Measurements from ENCODE around the gene CACHD1.

The CACHD1 gene

GRCh38 chr1:64530969-64531692, 61.2 kb downstream of the CACHD1 start:
- no peak for TF ChIP-seq POLR2A (IDR thresholded peaks at IDR 0.05; ENCODE audit: low read length)
- TF ChIP-seq GATA1 (IDR thresholded peaks at IDR 0.05; ENCODE audit: low read depth, low read length) = no peak
- no peak for DNase-seq

- no peak for TF ChIP-seq POLR2A (IDR thresholded peaks at IDR 0.05; ENCODE audit: low read length)
- TF ChIP-seq GATA1 (IDR thresholded peaks at IDR 0.05; ENCODE audit: low read depth, low read length) = no peak
- DNase-seq = peak in 1 of 2 experiments; percentile 18
Observed at GRCh38 chr1:64532646-64533045, 62.7 kb downstream of the CACHD1 start.

- no peak for TF ChIP-seq GATA1 (IDR thresholded peaks at IDR 0.05; ENCODE audit: low read depth, low read length)
- no peak for TF ChIP-seq POLR2A (IDR thresholded peaks at IDR 0.05; ENCODE audit: low read length)
Observed at GRCh38 chr1:64535938-64536835, 66.3 kb downstream of the CACHD1 start.

GRCh38 chr1:64536836-64537490, 67.0 kb downstream of the CACHD1 start:
- TF ChIP-seq POLR2A (IDR thresholded peaks at IDR 0.05; ENCODE audit: low read length) (no peak), GATA1 (IDR thresholded peaks at IDR 0.05; ENCODE audit: low read depth, low read length) (no peak)
- DNase-seq = no peak

More at GRCh38 chr1:64535938-64536835, 66.3 kb downstream of the CACHD1 start:
- DNase-seq = no peak

GRCh38 chr1:64537942-64538341, 68.0 kb downstream of the CACHD1 start:
- TF ChIP-seq GATA1 (IDR thresholded peaks at IDR 0.05; ENCODE audit: low read depth, low read length) = no peak
- no peak for TF ChIP-seq POLR2A (IDR thresholded peaks at IDR 0.05; ENCODE audit: low read length)
- DNase-seq = no peak

DNA sequence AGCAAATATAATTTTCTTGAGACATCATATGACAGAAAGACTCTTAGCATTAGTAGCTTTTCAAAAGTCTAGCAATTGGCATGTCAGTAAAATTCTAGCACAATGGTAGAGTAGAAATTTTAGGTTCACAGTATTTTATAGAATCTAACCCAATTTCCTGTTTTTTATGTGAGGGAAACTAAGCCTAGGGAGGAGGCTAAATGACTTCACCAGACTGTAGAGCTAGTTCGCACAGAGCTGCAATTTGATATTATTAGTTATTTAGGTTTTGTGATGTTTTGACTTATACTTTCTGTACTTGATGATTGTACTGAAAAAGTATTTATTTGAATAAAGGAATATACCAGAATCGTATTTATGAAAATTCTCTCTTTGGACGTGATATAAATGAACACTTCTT, 68.5 kb downstream of the CACHD1 start:
- no peak for DNase-seq
- no peak for TF ChIP-seq POLR2A (IDR thresholded peaks at IDR 0.05; ENCODE audit: low read length)
- TF ChIP-seq GATA1 (IDR thresholded peaks at IDR 0.05; ENCODE audit: low read depth, low read length) = no peak

DNA sequence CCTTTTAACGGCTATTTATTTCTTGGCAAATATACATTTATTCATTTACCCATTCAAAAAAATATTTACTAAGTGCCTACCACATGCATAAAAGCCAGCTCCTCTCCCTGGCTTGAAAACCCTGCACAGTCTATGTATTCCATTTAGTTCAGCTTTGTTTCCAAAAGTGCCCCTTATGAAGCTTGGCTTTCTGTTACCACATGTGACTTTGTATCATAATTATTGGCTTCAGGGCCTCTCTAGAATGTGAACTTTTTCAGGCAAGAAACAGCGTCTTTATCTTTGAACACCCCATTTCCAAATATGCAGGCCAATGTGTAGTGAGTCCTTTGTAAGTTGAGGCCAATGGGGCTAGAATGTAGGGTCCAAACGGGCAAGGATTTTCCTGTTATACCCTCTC, 69.4 kb downstream of the CACHD1 start:
- TF ChIP-seq GATA1 (IDR thresholded peaks at IDR 0.05; ENCODE audit: low read depth, low read length) = no peak
- TF ChIP-seq POLR2A (IDR thresholded peaks at IDR 0.05; ENCODE audit: low read length) = no peak
- DNase-seq = no peak

- DNase-seq = peak; percentile 6 to 12
Observed at GRCh38 chr1:64539781-64540218, 69.9 kb downstream of the CACHD1 start.

DNA sequence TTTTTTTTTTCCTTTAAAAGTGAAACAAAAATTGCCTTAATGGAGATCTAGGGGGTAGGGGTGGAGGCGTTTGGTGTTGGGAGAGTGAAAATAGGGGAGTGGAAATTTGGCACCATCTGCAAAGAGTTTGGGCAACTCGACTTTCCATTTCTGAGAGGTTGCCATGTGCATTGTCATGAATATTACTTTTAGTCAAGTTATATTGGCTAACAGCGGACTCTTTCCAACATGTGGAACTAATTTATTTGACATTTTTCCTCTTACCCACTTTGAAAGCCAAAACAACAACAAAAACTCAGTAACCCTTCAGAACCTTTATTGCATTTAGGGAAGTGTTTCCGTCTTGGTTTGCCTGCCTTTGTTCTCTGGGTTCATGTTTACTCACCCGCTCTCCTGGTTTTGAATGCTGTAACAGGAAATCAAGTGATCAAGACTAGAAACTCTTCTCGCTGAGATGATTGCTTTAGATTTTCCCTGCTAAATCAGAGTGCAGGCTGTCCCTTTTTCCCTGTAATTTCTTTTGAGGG, 70.4 kb downstream of the CACHD1 start:
- no peak for DNase-seq
- TF ChIP-seq GATA1 (IDR thresholded peaks at IDR 0.05; ENCODE audit: low read depth, low read length) (no peak), POLR2A (IDR thresholded peaks at IDR 0.05; ENCODE audit: low read length) (no peak)

More at GRCh38 chr1:64539781-64540218, 69.9 kb downstream of the CACHD1 start:
- no peak for TF ChIP-seq GATA1 (IDR thresholded peaks at IDR 0.05; ENCODE audit: low read depth, low read length)
- TF ChIP-seq POLR2A (IDR thresholded peaks at IDR 0.05; ENCODE audit: low read length) = no peak

DNA sequence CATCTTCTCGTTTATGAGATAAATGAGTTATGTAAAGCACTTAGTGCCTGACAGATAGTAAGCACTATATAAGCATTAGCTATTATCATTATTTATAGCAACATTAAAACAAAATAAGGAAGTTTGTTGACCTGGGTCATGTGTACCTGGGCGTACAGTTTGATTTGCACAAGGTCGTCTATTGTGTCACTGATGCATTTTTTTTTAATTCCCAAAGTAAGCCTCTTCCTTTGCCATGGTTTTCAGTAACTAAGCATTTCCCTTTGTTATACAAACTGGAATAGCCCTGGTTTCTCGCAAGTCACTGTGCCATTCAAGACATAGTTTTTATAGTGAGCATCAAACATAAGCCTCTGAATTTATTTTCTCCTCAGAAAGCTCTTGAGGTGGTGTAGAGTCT, 72.2 kb downstream of the CACHD1 start:
- TF ChIP-seq POLR2A (IDR thresholded peaks at IDR 0.05; ENCODE audit: low read length) (no peak), GATA1 (IDR thresholded peaks at IDR 0.05; ENCODE audit: low read depth, low read length) (no peak)

DNA sequence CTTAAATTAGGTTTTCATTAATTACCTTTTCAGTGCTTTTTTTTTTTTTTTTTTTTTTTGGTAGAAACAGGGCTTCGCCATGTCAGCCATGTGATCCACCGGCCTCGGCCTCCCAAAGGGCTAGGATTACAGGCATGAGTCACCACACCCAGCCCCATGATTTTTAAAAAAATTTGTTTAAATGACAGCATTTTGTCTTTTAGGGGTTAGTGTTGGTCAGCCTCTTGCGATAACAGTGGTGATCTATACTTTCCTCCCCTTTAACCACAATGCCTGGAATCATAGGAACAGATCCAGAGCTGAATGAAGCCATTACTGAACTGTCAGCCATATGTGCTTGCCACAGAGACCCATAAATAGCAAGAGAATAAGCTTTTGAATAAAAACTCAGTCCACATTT, 73.9 kb downstream of the CACHD1 start:
- DNase-seq = no peak
- TF ChIP-seq GATA1 (IDR thresholded peaks at IDR 0.05; ENCODE audit: low read depth, low read length) (no peak), POLR2A (IDR thresholded peaks at IDR 0.05; ENCODE audit: low read length) (no peak)

More for the DNA sequence above, 72.2 kb downstream of the CACHD1 start:
- no peak for DNase-seq

DNA sequence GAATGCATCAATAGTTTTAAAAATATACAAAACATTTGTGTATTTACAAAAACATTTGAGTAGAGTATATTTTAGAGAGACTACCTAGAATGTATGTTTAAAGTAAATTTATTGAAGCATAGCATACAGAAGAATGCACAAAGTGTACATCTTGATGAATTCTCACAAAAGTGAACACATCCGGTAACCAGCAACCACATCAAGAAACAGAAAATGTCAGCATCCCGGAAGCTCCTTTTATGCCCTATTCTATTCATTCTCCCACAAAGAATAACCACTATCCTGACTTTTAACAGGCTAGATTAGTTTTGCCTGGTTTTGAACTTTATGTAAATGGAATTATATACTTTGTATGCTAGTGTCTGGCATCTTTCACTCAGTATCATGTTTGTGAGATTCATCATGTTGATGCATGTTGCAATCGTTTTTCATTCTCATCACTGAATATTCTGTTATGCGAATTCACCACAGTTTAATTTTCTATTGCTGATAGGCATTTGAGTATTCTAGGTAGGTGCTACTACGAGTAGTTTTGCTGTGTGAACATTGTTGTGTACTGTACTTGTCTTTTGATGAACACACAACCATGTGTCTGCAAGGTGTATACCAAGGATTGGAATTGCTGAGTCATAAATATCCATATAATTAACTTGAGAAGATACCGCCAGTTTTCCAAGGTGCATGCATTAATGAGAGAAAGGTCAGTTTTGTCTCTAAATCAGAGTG, 75.4 kb downstream of the CACHD1 start:
- no peak for DNase-seq
- no peak for TF ChIP-seq POLR2A (IDR thresholded peaks at IDR 0.05; ENCODE audit: low read length)

- no peak for TF ChIP-seq POLR2A (IDR thresholded peaks at IDR 0.05; ENCODE audit: low read length)
- TF ChIP-seq GATA1 (IDR thresholded peaks at IDR 0.05; ENCODE audit: low read depth, low read length) = no peak
Observed at GRCh38 chr1:64546013-64546412, 76.1 kb downstream of the CACHD1 start.

More at GRCh38 chr1:64546013-64546412, 76.1 kb downstream of the CACHD1 start:
- no peak for DNase-seq

Data from erythroblast (primary cell).